HG03378 (cell line): Measurements from ENCODE around the gene QRICH1.
"Not testable (repeated sequence)": the region's sequence is repeated elsewhere in the genome, so short reads cannot be mapped to it uniquely, and the experiment has no call there.

Experiments
- ATAC-seq: cut with Tn5 transposase; IDR thresholded peaks from one replicate; pipeline ENCODE4 v1.9.1; 2021; ENCODE audit warnings: mild to moderate bottlenecking, moderate library complexity; ENCODE audit not compliant: unreplicated experiment

QRICH1 gene

GRCh38 chr3:49018707-49019006 is 75.2 kb downstream of the QRICH1 start:
- ATAC-seq: no peak

GRCh38 chr3:49017971-49018706 is 75.7 kb downstream of the QRICH1 start, which contains the start of gene DALRD3:
Gene DALRD3, minus strand, starts transcription at chr3:49018580. Its CDS starts 16 bp downstream, at chr3:49018564.
- no peak for ATAC-seq

- no peak for ATAC-seq
Measured at GRCh38 chr3:49017229-49017970, 76.5 kb downstream of the QRICH1 start.

GRCh38 chr3:49016414-49017228 is 77.2 kb downstream of the QRICH1 start:
- no peak for ATAC-seq

GRCh38 chr3:49015765-49016164 is 78.1 kb downstream of the QRICH1 start:
- ATAC-seq: no peak

GRCh38 chr3:49015072-49015471 is 78.8 kb downstream of the QRICH1 start:
- no peak for ATAC-seq

- ATAC-seq: no peak
Measured at GRCh38 chr3:49013738-49014660, 79.9 kb downstream of the QRICH1 start.

- no peak for ATAC-seq
Measured at GRCh38 chr3:49013113-49013737, 80.6 kb downstream of the QRICH1 start.

- ATAC-seq: no peak
Measured at GRCh38 chr3:49012441-49013017, 81.3 kb downstream of the QRICH1 start.

- ATAC-seq: no peak
Measured at GRCh38 chr3:49009396-49009795, 84.5 kb downstream of the QRICH1 start.

GRCh38 chr3:49008627-49009026 is 85.2 kb downstream of the QRICH1 start:
- ATAC-seq: not testable (repeated sequence)

- peak; percentile 22 for ATAC-seq
Measured at GRCh38 chr3:49007771-49008528, 85.9 kb downstream of the QRICH1 start.

- peak; percentile 73 for ATAC-seq
Measured at GRCh38 chr3:49007068-49007770, 86.7 kb downstream of the QRICH1 start, which contains the start of gene WDR6. Gene WDR6, plus strand, starts transcription at chr3:49007391. Its CDS starts 41 bp downstream, at chr3:49007432.

- no peak for ATAC-seq
Measured at GRCh38 chr3:49006408-49007067, 87.3 kb downstream of the QRICH1 start.

- no peak for ATAC-seq
Measured at GRCh38 chr3:49005998-49006397, 87.9 kb downstream of the QRICH1 start.

GRCh38 chr3:49005303-49005680 is 88.6 kb downstream of the QRICH1 start:
- no peak for ATAC-seq

- ATAC-seq: no peak
Measured at GRCh38 chr3:49004352-49005302, 89.2 kb downstream of the QRICH1 start.
